ENCODE data around the gene TMEM178A. TPM values are rescaled to one million over a fixed set of nuclear protein-coding genes. Genes with fewer than 3 reads are reported as not detected.

Gene TMEM178A
- total RNA-seq = 0.28 and 0.34 TPM in 2 replicates

GRCh38 chr2:39665811-39666490 is at the start of gene TMEM178A:
Gene TMEM178A (plus strand): TSS chr2:39665917. CDS start chr2:39665975, 58 bp downstream.

Other genes with a start within 250 kb of the TMEM178A start
- gene MAP4K3, start 228.6 kb upstream of the TMEM178A start, total RNA-seq = 25.6 and 36.2 TPM in 2 replicates
- 10.3 and 19.4 TPM in 2 replicates for gene THUMPD2, start 113.3 kb downstream of the TMEM178A start, total RNA-seq

Data from nasal cavity respiratory epithelium epithelial cell of viscerocranial mucosa (primary cell).